ENCODE measurements around the gene GREB1L.

Gene GREB1L

DNA sequence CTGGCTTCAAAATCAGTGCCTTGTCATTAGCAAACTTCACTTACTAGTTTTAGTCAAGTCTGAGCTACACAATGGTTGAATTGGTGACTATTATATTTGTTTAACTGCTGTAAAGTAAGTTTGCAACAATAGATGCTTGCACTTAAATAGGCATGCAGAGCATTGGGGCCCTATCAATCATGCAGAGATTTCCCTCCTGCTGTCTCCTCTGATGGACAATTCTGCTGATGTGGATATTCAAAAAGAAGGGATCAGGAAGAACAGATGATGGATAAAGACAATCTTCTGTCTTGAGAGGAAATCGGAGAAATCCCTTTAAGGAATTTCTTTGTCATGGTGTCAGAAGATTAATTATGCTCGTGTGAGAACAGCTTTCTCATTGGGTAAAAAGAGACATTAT, 89.0 kb downstream of the GREB1L start:
- Histone ChIP-seq H3K27me3 (ENCODE audit: insufficient read depth, poor library complexity, severe bottlenecking) (peaks cover 4% of the 10 kb centered on the region), H3K4me3 (replicated peaks; ENCODE audit: insufficient read depth, low read length) (no peak overlapping the region), H3K27ac (replicated peaks) (no peak overlapping the region)
- DNase-seq (ENCODE audit: low read depth in 1 of 2, low spot score in 1 of 2): no peak
- TF ChIP-seq, protein P1, sequence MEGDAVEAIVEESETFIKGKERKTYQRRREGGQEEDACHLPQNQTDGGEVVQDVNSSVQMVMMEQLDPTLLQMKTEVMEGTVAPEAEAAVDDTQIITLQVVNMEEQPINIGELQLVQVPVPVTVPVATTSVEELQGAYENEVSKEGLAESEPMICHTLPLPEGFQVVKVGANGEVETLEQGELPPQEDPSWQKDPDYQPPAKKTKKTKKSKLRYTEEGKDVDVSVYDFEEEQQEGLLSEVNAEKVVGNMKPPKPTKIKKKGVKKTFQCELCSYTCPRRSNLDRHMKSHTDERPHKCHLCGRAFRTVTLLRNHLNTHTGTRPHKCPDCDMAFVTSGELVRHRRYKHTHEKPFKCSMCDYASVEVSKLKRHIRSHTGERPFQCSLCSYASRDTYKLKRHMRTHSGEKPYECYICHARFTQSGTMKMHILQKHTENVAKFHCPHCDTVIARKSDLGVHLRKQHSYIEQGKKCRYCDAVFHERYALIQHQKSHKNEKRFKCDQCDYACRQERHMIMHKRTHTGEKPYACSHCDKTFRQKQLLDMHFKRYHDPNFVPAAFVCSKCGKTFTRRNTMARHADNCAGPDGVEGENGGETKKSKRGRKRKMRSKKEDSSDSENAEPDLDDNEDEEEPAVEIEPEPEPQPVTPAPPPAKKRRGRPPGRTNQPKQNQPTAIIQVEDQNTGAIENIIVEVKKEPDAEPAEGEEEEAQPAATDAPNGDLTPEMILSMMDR (IDR thresholded peaks at IDR 0.05; ENCODE audit: insufficient read depth, low read length): no peak
- TF ChIP-seq POLR2AphosphoS5 (IDR thresholded peaks at IDR 0.05; ENCODE audit: low read depth) (no peak), SPI1 (IDR thresholded peaks at IDR 0.05; ENCODE audit: borderline replicate concordance, low read depth) (no peak), GABPA (IDR thresholded peaks at IDR 0.05; ENCODE audit: low read depth) (no peak), REST (IDR thresholded peaks at IDR 0.05; ENCODE audit: insufficient replicate concordance, low read depth) (no peak)

GRCh38 chr18:21335927-21336488, 94.0 kb downstream of the GREB1L start:
- TF ChIP-seq SPI1 (IDR thresholded peaks at IDR 0.05; ENCODE audit: borderline replicate concordance, low read depth) (no peak), GABPA (IDR thresholded peaks at IDR 0.05; ENCODE audit: low read depth) (no peak), REST (IDR thresholded peaks at IDR 0.05; ENCODE audit: insufficient replicate concordance, low read depth) (no peak), POLR2AphosphoS5 (IDR thresholded peaks at IDR 0.05; ENCODE audit: low read depth) (no peak)
- TF ChIP-seq, protein P1 (IDR thresholded peaks at IDR 0.05; ENCODE audit: insufficient read depth, low read length): no peak
- peaks cover 2% of the 10 kb centered on the region for H3K27me3 ChIP-seq (ENCODE audit: insufficient read depth, poor library complexity, severe bottlenecking)
- H3K4me3 ChIP-seq (replicated peaks; ENCODE audit: insufficient read depth, low read length): no peak overlapping the region
- no peak overlapping the region for H3K27ac ChIP-seq (replicated peaks)
- DNase-seq (ENCODE audit: low read depth in 1 of 2, low spot score in 1 of 2): no peak

GRCh38 chr18:21336846-21337245, 94.8 kb downstream of the GREB1L start:
- Histone ChIP-seq H3K27ac (replicated peaks) (no peak overlapping the region), H3K27me3 (ENCODE audit: insufficient read depth, poor library complexity, severe bottlenecking) (peaks cover 3% of the 10 kb centered on the region), H3K4me3 (replicated peaks; ENCODE audit: insufficient read depth, low read length) (no peak overlapping the region)
- DNase-seq (ENCODE audit: low read depth in 1 of 2, low spot score in 1 of 2): no peak
- TF ChIP-seq REST (IDR thresholded peaks at IDR 0.05; ENCODE audit: insufficient replicate concordance, low read depth) (no peak), GABPA (IDR thresholded peaks at IDR 0.05; ENCODE audit: low read depth) (no peak), POLR2AphosphoS5 (IDR thresholded peaks at IDR 0.05; ENCODE audit: low read depth) (no peak), SPI1 (IDR thresholded peaks at IDR 0.05; ENCODE audit: borderline replicate concordance, low read depth) (no peak)
- TF ChIP-seq, protein P1 (IDR thresholded peaks at IDR 0.05; ENCODE audit: insufficient read depth, low read length): no peak

Data from HL-60 (cell line).